ENCODE data around the gene HES2. TPM values are rescaled to one million over a fixed set of nuclear protein-coding genes. Genes with fewer than 3 reads are reported as not detected.

HES2 gene
- polyA plus RNA-seq, 1 donor from 2014 or later, result not detected

GRCh38 chr1:6461051-6461530, 41.4 kb upstream of the HES2 start:
- Histone ChIP-seq H4K20me1 (ENCODE audit: insufficient read depth) (no peaks in the 10 kb centered on the region), H3K4me2 (ENCODE audit: low read length) (no peak overlapping the region), H3K9me2 (ENCODE audit: insufficient read depth, low read length) (no peaks in the 10 kb centered on the region), H3K27me3 (ENCODE audit: insufficient read depth, low read depth, low read length) (no peaks in the 10 kb centered on the region), H3K27ac (ENCODE audit: low read length) (no peak overlapping the region), H3K9me3 (ENCODE audit: low read length) (no peaks in the 10 kb centered on the region), H3K36me3 (ENCODE audit: insufficient read depth, low read length) (no peaks in the 10 kb centered on the region), H3K9ac (ENCODE audit: low read length) (no peak overlapping the region), H2AFZ (ENCODE audit: low read depth, low read length) (no peak overlapping the region), H3F3A (ENCODE audit: insufficient read depth, low read length, poor library complexity, severe bottlenecking) (no peaks in the 10 kb centered on the region), H3K4me3 (ENCODE audit: low read length) (no peak overlapping the region), H3K79me2 (replicated peaks; ENCODE audit: insufficient read depth, low read length) (no peaks in the 10 kb centered on the region)
- TF ChIP-seq RAD21 (conservative IDR thresholded peaks at IDR 0.05) (no peak), TAF1 (IDR thresholded peaks at IDR 0.05; ENCODE audit: low read depth) (no peak), CTCF (IDR thresholded peaks at IDR 0.05; ENCODE audit: poor library complexity, severe bottlenecking) (no peak), MXI1 (conservative IDR thresholded peaks at IDR 0.05; ENCODE audit: poor library complexity, severe bottlenecking) (no peak), EP300 (conservative IDR thresholded peaks at IDR 0.05; ENCODE audit: poor library complexity, severe bottlenecking) (no peak), SMC3 (conservative IDR thresholded peaks at IDR 0.05; ENCODE audit: poor library complexity) (no peak), POLR2AphosphoS5 (IDR thresholded peaks at IDR 0.05) (no peak), REST (IDR thresholded peaks at IDR 0.05; ENCODE audit: borderline replicate concordance) (no peak), EZH2 (IDR thresholded peaks at IDR 0.05; ENCODE audit: borderline replicate concordance, insufficient read depth, low read length, poor library complexity, severe bottlenecking) (no peak)

GRCh38 chr1:6460301-6461050, 40.8 kb upstream of the HES2 start:
- H3K4me2 ChIP-seq (ENCODE audit: low read length), result no peak overlapping the region
- no peaks in the 10 kb centered on the region for H3K79me2 ChIP-seq (replicated peaks; ENCODE audit: insufficient read depth, low read length)
- no peaks in the 10 kb centered on the region for H3K36me3 ChIP-seq (ENCODE audit: insufficient read depth, low read length)
- H3K9me3 ChIP-seq (ENCODE audit: low read length), result no peaks in the 10 kb centered on the region
- H3K4me3 ChIP-seq (ENCODE audit: low read length), result no peak overlapping the region
- TF ChIP-seq CTCF (IDR thresholded peaks at IDR 0.05; ENCODE audit: poor library complexity, severe bottlenecking), result no peak
- no peaks in the 10 kb centered on the region for H3F3A ChIP-seq (ENCODE audit: insufficient read depth, low read length, poor library complexity, severe bottlenecking)
- H3K27ac ChIP-seq (ENCODE audit: low read length), result no peak overlapping the region
- no peaks in the 10 kb centered on the region for H3K27me3 ChIP-seq (ENCODE audit: insufficient read depth, low read depth, low read length)
- no peaks in the 10 kb centered on the region for H3K9me2 ChIP-seq (ENCODE audit: insufficient read depth, low read length)
- no peak overlapping the region for H3K9ac ChIP-seq (ENCODE audit: low read length)
- H4K20me1 ChIP-seq (ENCODE audit: insufficient read depth), result no peaks in the 10 kb centered on the region
- no peak overlapping the region for H2AFZ ChIP-seq (ENCODE audit: low read depth, low read length)
